SJCRH30 (cell line): ENCODE results near the gene MYH1. TPM values are rescaled to one million over a fixed set of nuclear protein-coding genes. Genes with fewer than 3 reads are reported as not detected.
"Not testable (repeated sequence)": the region's sequence is repeated elsewhere in the genome, so short reads cannot be mapped to it uniquely, and the experiment has no call there.

Experiments used
- DNase-seq, 2 experiments: peaks; one replicate each; pipeline ENCODE4 v3.0.0-alpha.2; 2015 to 2020
- H3K27ac ChIP-seq: fragments of 250-450 bp; sonication (Bioruptor Pico); 2 replicates; pipeline ENCODE4 v1.5.1; 2020; ENCODE audit warnings: mild to moderate bottlenecking, moderate library complexity
- H3K27me3 ChIP-seq: fragments of 250-450 bp; sonication (Bioruptor Pico); 2 replicates; pipeline ENCODE4 v1.5.1; 2020; ENCODE audit warnings: mild to moderate bottlenecking, moderate library complexity
- H3K36me3 ChIP-seq: fragments of 250-450 bp; sonication (Bioruptor Pico); 2 replicates; pipeline ENCODE4 v1.5.1; 2020; ENCODE audit warnings: mild to moderate bottlenecking, moderate library complexity
- H3K4me1 ChIP-seq: fragments of 250-450 bp; sonication (Bioruptor Pico); 2 replicates; pipeline ENCODE4 v1.5.1; 2020; ENCODE audit warnings: mild to moderate bottlenecking, moderate library complexity
- H3K4me3 ChIP-seq: fragments of 250-450 bp; sonication (Bioruptor Pico); 2 replicates; pipeline ENCODE4 v1.5.1; 2020; ENCODE audit warnings: mild to moderate bottlenecking, moderate library complexity
- H3K9me3 ChIP-seq: fragments of 250-450 bp; sonication (Bioruptor Pico); replicated peaks from 2 replicates; pipeline ENCODE4 v1.5.1; 2020; ENCODE audit warnings: mild to moderate bottlenecking, moderate library complexity
- total RNA-seq: library from RNA; depleted of rRNA; stranded (reverse); fragments of >200 nt; shearing (Covaris generic); gene quantifications from 2 replicates; pipeline ENCODE4 v1.2.3, GENCODE V29; 2014; rRNA removed

The MYH1 gene
- not detected in 2 replicates for total RNA-seq

- H3K9me3 ChIP-seq: no peaks in the 10 kb centered on the region
- no peaks in the 10 kb centered on the region for H3K36me3 ChIP-seq
- H3K27me3 ChIP-seq: no peaks in the 10 kb centered on the region
- DNase-seq: no peak
- H3K4me3 ChIP-seq: no peak within 1 kb of the TSS
- H3K27ac ChIP-seq: no peak within 1 kb of the TSS
- no peaks in the 10 kb centered on the region for H3K4me1 ChIP-seq
Measured at GRCh38 chr17:10518271-10519037, at the start of gene MYH1. Gene MYH1 (minus strand): TSS chr17:10518542. CDS start chr17:10516642, 1,900 bp downstream.

GRCh38 chr17:10563991-10564660 lies 45.8 kb upstream of the MYH1 start:
- DNase-seq: no peak
- H3K27me3 ChIP-seq: no peaks in the 10 kb centered on the region

GRCh38 chr17:10558049-10558448 lies 39.7 kb upstream of the MYH1 start:
- Histone ChIP-seq H3K4me1 (no peaks in the 10 kb centered on the region), H3K9me3 (no peaks in the 10 kb centered on the region), H3K36me3 (no peaks in the 10 kb centered on the region), H3K27me3 (no peaks in the 10 kb centered on the region), H3K27ac (no peak overlapping the region), H3K4me3 (no peak overlapping the region)
- no peak for DNase-seq

More at GRCh38 chr17:10563991-10564660, 45.8 kb upstream of the MYH1 start:
- Histone ChIP-seq H3K4me1 (no peaks in the 10 kb centered on the region), H3K4me3 (no peak overlapping the region), H3K9me3 (no peaks in the 10 kb centered on the region), H3K27ac (no peak overlapping the region), H3K36me3 (no peaks in the 10 kb centered on the region)

GRCh38 chr17:10557422-10557821 lies 39.1 kb upstream of the MYH1 start:
- Histone ChIP-seq H3K4me3 (no peak overlapping the region), H3K27me3 (no peaks in the 10 kb centered on the region), H3K36me3 (no peaks in the 10 kb centered on the region), H3K27ac (no peak overlapping the region), H3K4me1 (no peaks in the 10 kb centered on the region), H3K9me3 (no peaks in the 10 kb centered on the region)
- no peak for DNase-seq

GRCh38 chr17:10556301-10557005 lies 38.1 kb upstream of the MYH1 start:
- H3K27ac ChIP-seq: no peak overlapping the region
- H3K9me3 ChIP-seq: no peaks in the 10 kb centered on the region
- H3K4me1 ChIP-seq: no peaks in the 10 kb centered on the region
- no peaks in the 10 kb centered on the region for H3K27me3 ChIP-seq
- H3K4me3 ChIP-seq: no peak overlapping the region
- no peak for DNase-seq
- no peaks in the 10 kb centered on the region for H3K36me3 ChIP-seq

GRCh38 chr17:10550014-10550413 lies 31.7 kb upstream of the MYH1 start:
- DNase-seq: no peak
- H3K36me3 ChIP-seq: no peaks in the 10 kb centered on the region
- H3K27ac ChIP-seq: no peak overlapping the region

GRCh38 chr17:10549096-10549842 lies 30.9 kb upstream of the MYH1 start, which contains the start of gene MYH2:
Gene MYH2 (minus strand): TSS chr17:10549658. CDS start chr17:10547920, 1,738 bp downstream.
- no peak for DNase-seq
- Histone ChIP-seq H3K27me3 (no peaks in the 10 kb centered on the region), H3K4me3 (no peak within 1 kb of the TSS), H3K9me3 (no peaks in the 10 kb centered on the region), H3K36me3 (no peaks in the 10 kb centered on the region), H3K4me1 (no peaks in the 10 kb centered on the region), H3K27ac (no peak within 1 kb of the TSS)

More at GRCh38 chr17:10550014-10550413, 31.7 kb upstream of the MYH1 start:
- Histone ChIP-seq H3K27me3 (no peaks in the 10 kb centered on the region), H3K4me3 (no peak overlapping the region), H3K9me3 (no peaks in the 10 kb centered on the region), H3K4me1 (no peaks in the 10 kb centered on the region)

GRCh38 chr17:10547351-10547750 lies 29.0 kb upstream of the MYH1 start:
- Histone ChIP-seq H3K27me3 (no peaks in the 10 kb centered on the region), H3K4me1 (peaks cover 5% of the 10 kb centered on the region; the same call in 1 of the 2 replicates), H3K9me3 (no peaks in the 10 kb centered on the region), H3K27ac (no peak overlapping the region), H3K4me3 (no peak overlapping the region), H3K36me3 (no peaks in the 10 kb centered on the region)
- DNase-seq: no peak

- not testable (repeated sequence) for H3K4me3 ChIP-seq, H3K27me3 ChIP-seq, H3K36me3 ChIP-seq, H3K4me1 ChIP-seq, H3K9me3 ChIP-seq
- peak overlapping the region; percentile 46 for H3K27ac ChIP-seq
- DNase-seq: peak in 1 of 2 experiments; percentile 4
Measured at GRCh38 chr17:10543486-10543885, 25.1 kb upstream of the MYH1 start.

GRCh38 chr17:10541179-10541578 lies 22.8 kb upstream of the MYH1 start:
- not testable (repeated sequence) for DNase-seq, H3K36me3 ChIP-seq, H3K4me3 ChIP-seq, H3K27ac ChIP-seq, H3K9me3 ChIP-seq, H3K27me3 ChIP-seq, H3K4me1 ChIP-seq

- H3K36me3 ChIP-seq: no peaks in the 10 kb centered on the region
- H3K27ac ChIP-seq: no peak overlapping the region
- H3K4me3 ChIP-seq: no peak overlapping the region
- H3K27me3 ChIP-seq: no peaks in the 10 kb centered on the region
- no peak for DNase-seq
- H3K4me1 ChIP-seq: no peaks in the 10 kb centered on the region
- H3K9me3 ChIP-seq: no peaks in the 10 kb centered on the region
Measured at GRCh38 chr17:10532026-10532425, 13.7 kb upstream of the MYH1 start.

- no peaks in the 10 kb centered on the region for H3K9me3 ChIP-seq
- H3K27ac ChIP-seq: no peak overlapping the region
- DNase-seq: no peak
- no peaks in the 10 kb centered on the region for H3K27me3 ChIP-seq
- no peak overlapping the region for H3K4me3 ChIP-seq
- no peaks in the 10 kb centered on the region for H3K36me3 ChIP-seq
- H3K4me1 ChIP-seq: no peaks in the 10 kb centered on the region
Measured at GRCh38 chr17:10527419-10527818, 9.1 kb upstream of the MYH1 start.

- no peaks in the 10 kb centered on the region for H3K27me3 ChIP-seq
- H3K27ac ChIP-seq: no peak overlapping the region
- H3K36me3 ChIP-seq: no peaks in the 10 kb centered on the region
- no peak overlapping the region for H3K4me3 ChIP-seq
- no peaks in the 10 kb centered on the region for H3K9me3 ChIP-seq
- no peaks in the 10 kb centered on the region for H3K4me1 ChIP-seq
- DNase-seq: no peak
Measured at GRCh38 chr17:10526517-10526916, 8.2 kb upstream of the MYH1 start.

GRCh38 chr17:10523064-10523463 lies 4.7 kb upstream of the MYH1 start:
- H3K27me3 ChIP-seq: no peaks in the 10 kb centered on the region
- H3K4me1 ChIP-seq: no peaks in the 10 kb centered on the region
- H3K4me3 ChIP-seq: no peak overlapping the region
- H3K27ac ChIP-seq: no peak overlapping the region
- H3K9me3 ChIP-seq: no peaks in the 10 kb centered on the region
- no peak for DNase-seq
- H3K36me3 ChIP-seq: no peaks in the 10 kb centered on the region
